SK-N-MC (cell line): ENCODE data around the gene MORN5.

Experiments used
- EZH2 ChIP-seq: fragments of 200-600 bp; sonication (generic); IDR thresholded peaks from one replicate; pipeline ENCODE4 v1.6.1; 2017; ENCODE audit warnings: antibody characterized with exemption
- FOXP2 ChIP-seq: optimal IDR thresholded peaks from 2 replicates; pipeline ENCODE3; 2011; ENCODE audit warnings: mild to moderate bottlenecking, moderate library complexity; ENCODE audit not compliant: insufficient read depth; ENCODE audit errors: extremely low read length, control extremely low read depth
- POLR2AphosphoS5 ChIP-seq: IDR thresholded peaks from 2 replicates; pipeline ENCODE4 v1.6.1; 2012; ENCODE audit warnings: mild to moderate bottlenecking, low read depth, low read length, borderline replicate concordance

- TF ChIP-seq EZH2, result no peak
- no peak for TF ChIP-seq POLR2AphosphoS5
- TF ChIP-seq FOXP2, result no peak
These were observed 34.6 kb upstream of the MORN5 start for GRCh38 chr9:122125158-122125508.
